Small intestine (tissue), 7 donors: Measurements from ENCODE around the gene CHST13. TPM values are rescaled to one million over a fixed set of nuclear protein-coding genes. Genes with fewer than 3 reads are reported as not detected.

Source experiments
- DNase-seq, 2 donors: peaks; one replicate each; pipeline versions ENCODE4 v3.0.0 to v3.0.0-alpha.2; 2013
- FAIRE-seq: peaks from 2 replicates; lab custom pipeline; 2012; peaks lifted over from hg19 to GRCh38; lab: Jason Lieb, UNC
- H3K27ac ChIP-seq, 3 donors: one replicate each; pipeline ENCODE4 v1.5.1; 2013; ENCODE audit warnings: low read length in 2 of 3, mild to moderate bottlenecking in 2 of 3, control low read depth in 1 of 3, inconsistent platforms in 1 of 3, low read depth in 1 of 3, moderate library complexity in 1 of 3
- H3K27me3 ChIP-seq, 3 donors: one replicate each; pipeline ENCODE4 v1.6.1; 2013; ENCODE audit warnings: low read length in 3 of 3, inconsistent platforms in 1 of 3; ENCODE audit not compliant: control insufficient read depth in 3 of 3, insufficient read depth in 3 of 3
- H3K36me3 ChIP-seq, 3 donors: one replicate each; pipeline ENCODE4 v1.6.1; 2013; ENCODE audit warnings: low read length in 3 of 3, inconsistent platforms in 1 of 3, low read depth in 1 of 3, mild to moderate bottlenecking in 1 of 3, moderate library complexity in 1 of 3; ENCODE audit not compliant: control insufficient read depth in 3 of 3, insufficient read depth in 2 of 3
- H3K4me1 ChIP-seq, 3 donors: one replicate each; pipeline ENCODE4 v1.6.1; 2013; ENCODE audit warnings: low read length in 2 of 3, inconsistent platforms in 1 of 3, low read depth in 1 of 3, mild to moderate bottlenecking in 1 of 3, moderate library complexity in 1 of 3; ENCODE audit not compliant: control insufficient read depth in 3 of 3, insufficient read depth in 2 of 3
- H3K4me3 ChIP-seq, 3 donors: one replicate each; pipeline ENCODE4 v1.5.1; 2013; ENCODE audit warnings: low read length in 3 of 3, control low read depth in 1 of 3, inconsistent platforms in 1 of 3, low read depth in 1 of 3, mild to moderate bottlenecking in 1 of 3, moderate library complexity in 1 of 3
- H3K9me3 ChIP-seq, 2 donors: one replicate each; pipeline ENCODE4 v1.6.1; 2013; ENCODE audit warnings: low read depth in 1 of 2, low read length in 1 of 2; ENCODE audit not compliant: control insufficient read depth in 2 of 2, insufficient read depth in 1 of 2
- WGBS, 3 donors: extraction: QIAGEN DNeasy Blood & Tissue Kit; methylation state at CpG; one replicate each; pipeline ENCODE4 v1.1.7; 2013; 5-methylcytosine and 5-hydroxymethylcytosine counted together
- polyA plus RNA-seq, 4 donors: library from polyadenylated mRNA; stranded (reverse) in 3 of 4; unstranded in 1 of 4; fragments of 200-250 nt in 3 of 4; fragments of 120-200 nt in 1 of 4; gene quantifications; one replicate each; pipeline versions ENCODE4 v1.2.1 to v1.2.3, GENCODE V29; 2013
- donor health status: healthy with polysubstance abuse.
- donor health status: control.
- donor health status: control.
- donor health status: Bipolar disorder and iron deficiency.
- donor health status: healthy.

Gene CHST13
- polyA plus RNA-seq, 4 donors = 0.21 to 95.9 (median 1.4) TPM

DNA sequence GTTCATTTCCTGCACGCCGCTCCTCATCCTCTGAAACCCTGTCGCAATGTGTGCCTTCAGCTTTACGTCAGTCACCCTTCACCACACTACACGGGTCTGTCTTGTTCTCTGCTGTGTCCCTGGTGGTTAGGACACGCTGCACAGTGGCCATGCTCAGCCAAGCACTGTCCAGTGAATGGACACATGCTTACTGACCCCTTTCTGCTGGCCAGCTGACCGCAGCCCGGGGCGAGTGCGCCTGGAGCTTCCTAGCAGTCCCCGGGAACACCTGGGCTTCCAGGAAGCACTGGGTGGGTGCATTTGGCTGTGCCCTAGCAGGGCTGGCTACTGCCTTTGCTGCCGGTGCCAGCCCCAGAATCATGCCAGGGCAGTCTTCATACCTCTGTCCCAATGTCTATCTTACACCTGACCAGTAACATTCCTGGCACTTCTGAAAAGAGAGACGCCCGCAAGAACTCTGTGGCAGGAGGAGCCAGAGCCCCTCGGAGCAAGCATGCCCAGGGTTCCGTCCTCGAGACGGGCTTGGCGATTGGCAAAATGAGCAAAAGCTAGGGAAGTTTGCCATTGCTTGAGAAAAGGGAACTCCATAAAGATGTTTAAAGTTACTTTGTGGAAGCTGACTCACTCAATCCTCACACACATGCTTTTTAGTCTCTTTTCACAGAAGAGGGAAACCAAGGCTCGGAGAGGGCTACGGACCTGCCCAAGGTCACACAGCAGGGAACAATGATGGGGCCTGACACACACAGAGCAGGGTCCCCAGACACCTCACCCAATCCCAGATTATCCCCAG, 32.5 kb upstream of the CHST13 start:
- Histone ChIP-seq H3K9me3 (no peaks in the 10 kb centered on the region), H3K27me3 (peaks cover 0 to 3% (median 0%) of the 10 kb centered on the region in 3 donors), H3K4me3 (no peak overlapping the region), H3K36me3 (no peaks in the 10 kb centered on the region), H3K27ac (no peak overlapping the region), H3K4me1 (no peaks in the 10 kb centered on the region)
- WGBS, 3 donors = 89 to 92% (median 90%) methylated on average over 21 of the region's 21 CpGs
- DNase-seq (no peak), FAIRE-seq (no peak)

DNA sequence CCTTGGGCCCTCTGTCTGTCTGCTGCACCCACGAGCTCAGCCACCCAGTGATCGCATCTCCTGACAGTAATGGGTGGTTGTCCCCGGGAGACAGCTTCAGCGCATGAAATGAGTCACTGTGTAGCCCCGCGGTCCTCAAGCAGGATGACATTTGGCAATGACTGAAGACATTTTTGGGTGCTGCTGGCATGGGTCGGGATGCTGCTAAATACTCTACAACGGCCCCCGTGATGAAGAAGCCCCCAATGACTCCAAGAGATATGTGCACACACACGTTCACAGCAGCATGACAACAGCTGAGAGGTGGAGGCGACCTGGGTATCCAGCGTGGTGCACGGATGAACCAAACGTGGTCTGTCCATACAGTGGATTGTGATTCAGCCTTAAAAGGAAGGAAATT, 30.9 kb upstream of the CHST13 start:
- H3K27ac ChIP-seq = no peak overlapping the region
- DNase-seq (no peak), FAIRE-seq (no peak)
- no peaks in the 10 kb centered on the region for H3K4me1 ChIP-seq
- H3K9me3 ChIP-seq = no peaks in the 10 kb centered on the region
- 71 to 83% (median 76%) methylated on average over 14 of the region's 14 CpGs for WGBS, 3 donors
- peaks cover 0 to 3% (median 0%) of the 10 kb centered on the region in 3 donors for H3K27me3 ChIP-seq
- no peak overlapping the region for H3K4me3 ChIP-seq
- H3K36me3 ChIP-seq = no peaks in the 10 kb centered on the region

- WGBS, 3 donors = 74 to 83% (median 76%) methylated on average over 9 of the region's 9 CpGs
- no peaks in the 10 kb centered on the region for H3K9me3 ChIP-seq
- FAIRE-seq = no peak
Observed at GRCh38 chr3:126493739-126494138, 30.2 kb upstream of the CHST13 start.

DNA sequence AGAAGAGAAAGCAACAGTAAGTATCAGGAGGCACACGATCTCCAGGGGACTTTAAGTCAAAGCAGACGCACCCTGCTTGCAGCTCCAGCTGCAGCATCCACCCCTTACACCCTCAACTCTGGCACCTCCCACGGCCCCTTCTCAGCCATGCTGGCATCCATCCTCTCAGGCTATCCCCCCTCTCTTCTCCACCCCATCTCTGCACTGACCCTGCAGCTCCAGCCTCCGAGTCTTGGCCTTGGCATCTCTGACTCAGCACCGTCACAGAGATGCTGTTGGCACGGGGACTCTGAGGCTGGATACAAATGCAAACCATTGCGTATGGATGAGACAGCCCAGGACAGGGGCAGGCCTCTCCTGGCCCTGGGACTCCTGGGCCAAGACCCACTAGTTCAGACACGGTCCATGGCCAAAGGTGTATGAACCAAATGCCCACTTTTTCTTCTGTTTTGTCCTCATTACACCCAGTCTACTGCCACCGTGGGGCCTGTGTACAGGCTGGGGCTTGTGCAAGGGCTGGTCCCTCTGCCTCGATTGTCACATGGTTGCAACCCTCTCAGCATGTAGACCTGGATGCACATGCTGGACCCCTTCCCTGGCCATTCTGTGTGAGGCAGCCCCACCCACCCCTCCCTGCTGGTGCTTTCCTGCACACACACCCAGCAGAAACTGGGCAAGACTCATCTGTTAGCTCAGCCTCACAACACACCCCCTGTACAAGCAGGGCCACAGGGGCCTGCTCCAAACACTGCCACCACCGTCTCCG, 29.6 kb upstream of the CHST13 start:
- no peaks in the 10 kb centered on the region for H3K36me3 ChIP-seq
- H3K27me3 ChIP-seq = no peaks in the 10 kb centered on the region
- H3K27ac ChIP-seq = no peak overlapping the region
- H3K4me1 ChIP-seq = no peaks in the 10 kb centered on the region
- no peak overlapping the region for H3K4me3 ChIP-seq
- no peaks in the 10 kb centered on the region for H3K9me3 ChIP-seq
- no peak for FAIRE-seq
- WGBS, 3 donors = 60 to 66% (median 63%) methylated on average over 12 of the region's 12 CpGs
- no peak for DNase-seq

More at GRCh38 chr3:126493739-126494138, 30.2 kb upstream of the CHST13 start:
- no peak overlapping the region for H3K27ac ChIP-seq
- H3K27me3 ChIP-seq = peaks cover 0 to 2% (median 0%) of the 10 kb centered on the region in 3 donors
- no peak overlapping the region for H3K4me3 ChIP-seq
- DNase-seq = no peak
- no peaks in the 10 kb centered on the region for H3K36me3 ChIP-seq
- H3K4me1 ChIP-seq = no peaks in the 10 kb centered on the region

GRCh38 chr3:126494970-126495230, 29.1 kb upstream of the CHST13 start:
- WGBS, 3 donors = 86 to 87% (median 86%) methylated on average over 6 of the region's 6 CpGs
- Histone ChIP-seq H3K4me3 (no peak overlapping the region), H3K9me3 (no peaks in the 10 kb centered on the region), H3K27ac (no peak overlapping the region), H3K27me3 (no peaks in the 10 kb centered on the region), H3K36me3 (no peaks in the 10 kb centered on the region), H3K4me1 (no peaks in the 10 kb centered on the region)
- DNase-seq = no peak
- no peak for FAIRE-seq

GRCh38 chr3:126495786-126496185, 28.2 kb upstream of the CHST13 start:
- Histone ChIP-seq H3K4me3 (no peak overlapping the region), H3K4me1 (no peaks in the 10 kb centered on the region), H3K27ac (no peak overlapping the region), H3K36me3 (no peaks in the 10 kb centered on the region), H3K9me3 (no peaks in the 10 kb centered on the region), H3K27me3 (no peaks in the 10 kb centered on the region)
- no peak for FAIRE-seq
- WGBS, 3 donors = 89 to 92% (median 89%) methylated on average over 8 of the region's 8 CpGs
- no peak for DNase-seq

GRCh38 chr3:126496894-126497850, 26.8 kb upstream of the CHST13 start:
- peak in 1 of 2 donors; percentile 24 for DNase-seq
- H3K9me3 ChIP-seq = no peaks in the 10 kb centered on the region
- WGBS, 3 donors = 65 to 69% (median 67%) methylated on average over 21 of the region's 21 CpGs
- no peaks in the 10 kb centered on the region for H3K36me3 ChIP-seq
- no peaks in the 10 kb centered on the region for H3K27me3 ChIP-seq
- H3K4me1 ChIP-seq = no peaks in the 10 kb centered on the region
- no peak for FAIRE-seq
- H3K4me3 ChIP-seq = no peak overlapping the region
- no peak overlapping the region for H3K27ac ChIP-seq

DNA sequence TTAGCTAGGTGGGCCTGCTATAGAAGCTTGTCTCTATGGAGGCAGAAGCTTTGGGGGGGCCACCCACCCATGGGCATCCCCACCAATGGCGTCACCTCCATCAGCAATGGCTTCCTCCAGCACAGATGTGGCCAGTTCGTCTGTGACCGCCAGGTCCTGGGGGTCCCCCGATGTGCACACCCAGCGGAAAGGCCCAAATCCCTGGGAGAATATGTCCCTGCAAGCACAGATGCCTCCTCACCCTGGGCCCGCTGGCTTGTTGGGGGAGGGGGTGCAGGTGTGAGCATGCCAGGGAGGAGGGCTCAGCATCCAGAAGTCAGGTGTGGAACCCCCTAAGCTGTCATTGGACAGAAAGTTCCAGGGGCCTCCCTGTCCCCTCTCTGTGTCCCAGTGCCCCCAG, 26.0 kb upstream of the CHST13 start:
- 93 to 99% (median 93%) methylated on average over 6 of the region's 6 CpGs for WGBS, 3 donors
- Histone ChIP-seq H3K36me3 (no peaks in the 10 kb centered on the region), H3K27ac (no peak overlapping the region), H3K4me1 (no peaks in the 10 kb centered on the region), H3K9me3 (no peaks in the 10 kb centered on the region), H3K4me3 (no peak overlapping the region), H3K27me3 (no peaks in the 10 kb centered on the region)
- FAIRE-seq (no peak), DNase-seq (no peak)
